ENCODE results near the gene PTGES. TPM values are rescaled to one million over a fixed set of nuclear protein-coding genes. Genes with fewer than 3 reads are reported as not detected.

The PTGES gene
- total RNA-seq, 4 donors from 2014 or later: 14.7 to 33.0 (median 25.7) TPM

DNA sequence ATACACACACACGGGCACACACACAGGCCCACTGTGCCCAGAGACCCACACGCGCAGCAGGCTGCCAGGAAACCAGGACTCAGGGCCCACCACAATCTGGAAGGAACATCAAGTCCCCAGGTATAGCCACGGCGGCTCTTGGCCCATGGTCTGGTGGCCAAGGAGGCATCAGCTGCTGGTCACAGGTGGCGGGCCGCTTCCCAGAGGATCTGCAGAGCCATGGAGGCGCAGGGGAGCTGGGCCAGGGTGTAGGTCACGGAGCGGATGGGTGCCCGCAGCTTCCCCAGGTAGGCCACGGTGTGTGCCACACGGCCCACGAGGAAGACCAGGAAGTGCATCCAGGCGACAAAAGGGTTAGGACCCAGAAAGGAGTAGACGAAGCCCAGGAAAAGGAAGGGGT is 13.4 kb downstream of the PTGES start:
- no peak for DNase-seq (ENCODE audit: low spot score in 2 of 2)
- Histone ChIP-seq H3K27ac (no peak overlapping the region), H3K4me3 (no peak overlapping the region), H3K9me3 (no peaks in the 10 kb centered on the region), H3K36me3 (peaks cover 0 to 7% (median 0%) of the 10 kb centered on the region in 3 donors), H3K27me3 (peaks cover 0 to 5% of the 10 kb centered on the region in 2 donors), H3K4me1 (peaks cover 0 to 7% (median 2%) of the 10 kb centered on the region in 4 donors)
- WGBS, 2 donors: 91 to 92% methylated on average over 14 to 16 of the region's 16 CpGs
- TF ChIP-seq, protein P1, sequence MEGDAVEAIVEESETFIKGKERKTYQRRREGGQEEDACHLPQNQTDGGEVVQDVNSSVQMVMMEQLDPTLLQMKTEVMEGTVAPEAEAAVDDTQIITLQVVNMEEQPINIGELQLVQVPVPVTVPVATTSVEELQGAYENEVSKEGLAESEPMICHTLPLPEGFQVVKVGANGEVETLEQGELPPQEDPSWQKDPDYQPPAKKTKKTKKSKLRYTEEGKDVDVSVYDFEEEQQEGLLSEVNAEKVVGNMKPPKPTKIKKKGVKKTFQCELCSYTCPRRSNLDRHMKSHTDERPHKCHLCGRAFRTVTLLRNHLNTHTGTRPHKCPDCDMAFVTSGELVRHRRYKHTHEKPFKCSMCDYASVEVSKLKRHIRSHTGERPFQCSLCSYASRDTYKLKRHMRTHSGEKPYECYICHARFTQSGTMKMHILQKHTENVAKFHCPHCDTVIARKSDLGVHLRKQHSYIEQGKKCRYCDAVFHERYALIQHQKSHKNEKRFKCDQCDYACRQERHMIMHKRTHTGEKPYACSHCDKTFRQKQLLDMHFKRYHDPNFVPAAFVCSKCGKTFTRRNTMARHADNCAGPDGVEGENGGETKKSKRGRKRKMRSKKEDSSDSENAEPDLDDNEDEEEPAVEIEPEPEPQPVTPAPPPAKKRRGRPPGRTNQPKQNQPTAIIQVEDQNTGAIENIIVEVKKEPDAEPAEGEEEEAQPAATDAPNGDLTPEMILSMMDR (IDR thresholded peaks at IDR 0.05): no peak
- no peak for TF ChIP-seq EP300 (IDR thresholded peaks at IDR 0.05)
- TF ChIP-seq POLR2A (IDR thresholded peaks at IDR 0.05): no peak

DNA sequence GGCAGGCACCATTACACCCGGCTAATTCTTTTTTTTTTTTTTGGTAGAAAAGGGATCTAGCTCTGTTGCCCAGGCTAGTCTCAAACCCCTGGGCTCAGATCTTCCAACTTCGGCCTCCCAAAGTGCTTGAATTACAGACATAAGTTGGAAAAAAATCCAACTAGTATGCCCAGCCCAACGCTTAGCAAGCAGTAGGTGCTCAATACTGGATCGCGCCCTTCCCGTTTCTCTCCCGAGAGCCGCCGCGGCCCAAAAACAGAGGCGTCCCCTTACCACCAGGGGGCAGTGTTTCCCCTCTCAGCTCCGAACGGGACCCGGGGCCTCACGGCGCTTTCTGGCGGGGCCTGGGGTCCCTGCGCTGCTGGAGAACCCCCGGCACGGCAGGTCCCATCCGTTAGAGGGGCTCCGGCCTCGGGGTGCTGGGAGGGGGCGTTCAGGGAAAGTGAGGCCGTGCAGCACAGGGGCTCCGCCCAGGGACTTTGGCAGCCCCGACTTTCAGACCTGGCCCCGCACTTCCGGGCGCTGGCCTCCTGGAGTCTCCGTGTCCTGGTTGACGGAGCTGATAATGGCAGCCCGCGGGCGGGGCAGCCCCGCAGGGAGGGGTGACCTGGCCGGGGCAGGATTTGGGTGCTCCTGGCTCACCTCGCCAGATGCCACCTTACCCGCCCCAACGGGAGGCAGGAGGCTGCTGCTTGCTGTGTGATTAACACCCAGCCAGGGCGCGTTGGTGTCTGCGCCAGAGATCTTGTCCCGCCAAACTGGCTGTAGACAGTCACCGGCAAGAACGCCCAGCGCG is 15.2 kb downstream of the PTGES start:
- WGBS, 2 donors: 6 to 8% methylated on average over 38 to 47 of the region's 48 CpGs
- peak; percentile 80 to 91 for DNase-seq (ENCODE audit: low spot score in 2 of 2)
- H3K4me3 ChIP-seq: peak overlapping the region; percentile 23 to 56 (median 54)
- H3K27me3 ChIP-seq: peaks cover 0 to 5% of the 10 kb centered on the region in 2 donors
- peaks cover 0 to 7% (median 0%) of the 10 kb centered on the region in 3 donors for H3K36me3 ChIP-seq
- TF ChIP-seq EP300 (IDR thresholded peaks at IDR 0.05) (peak; percentile 37 to 65), POLR2A (IDR thresholded peaks at IDR 0.05) (no peak)
- TF ChIP-seq, protein P1 (IDR thresholded peaks at IDR 0.05): peak; percentile 93 to 99 (median 98)
- peaks cover 0 to 7% (median 2%) of the 10 kb centered on the region in 4 donors for H3K4me1 ChIP-seq
- no peaks in the 10 kb centered on the region for H3K9me3 ChIP-seq
- peak overlapping the region in 3 of 4 donors; percentile 21 to 74 (median 60) for H3K27ac ChIP-seq

DNA sequence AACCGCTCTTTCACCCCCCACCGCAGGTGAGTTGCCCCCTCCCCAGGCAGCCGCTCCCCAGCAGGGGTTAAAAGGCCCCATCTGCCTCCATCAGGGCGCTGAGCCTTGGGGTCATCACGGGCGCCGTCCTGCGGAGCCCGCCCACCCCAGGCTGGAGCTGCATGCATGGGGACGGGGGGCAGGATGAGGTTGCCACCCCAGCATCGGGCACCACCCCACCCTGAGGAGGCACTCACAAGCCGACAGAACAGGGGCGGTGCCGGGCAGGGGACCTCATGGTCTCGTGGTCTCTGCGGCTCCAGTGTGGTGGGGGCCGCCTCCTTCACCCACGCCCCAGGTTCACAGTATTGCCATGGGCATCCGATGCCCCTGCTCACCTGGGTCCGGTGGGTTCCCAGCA is 16.5 kb downstream of the PTGES start:
- Histone ChIP-seq H3K4me3 (no peak overlapping the region), H3K36me3 (peaks cover 0 to 7% (median 0%) of the 10 kb centered on the region in 3 donors), H3K27ac (no peak overlapping the region), H3K27me3 (peaks cover 0 to 12% of the 10 kb centered on the region in 2 donors), H3K4me1 (peaks cover 0 to 7% (median 2%) of the 10 kb centered on the region in 4 donors), H3K9me3 (no peaks in the 10 kb centered on the region)
- TF ChIP-seq EP300 (IDR thresholded peaks at IDR 0.05) (no peak), POLR2A (IDR thresholded peaks at IDR 0.05) (no peak)
- TF ChIP-seq, protein P1 (IDR thresholded peaks at IDR 0.05): no peak
- DNase-seq (ENCODE audit: low spot score in 2 of 2): no peak
- WGBS, 2 donors: 48 to 53% methylated on average over 20 of the region's 20 CpGs

DNA sequence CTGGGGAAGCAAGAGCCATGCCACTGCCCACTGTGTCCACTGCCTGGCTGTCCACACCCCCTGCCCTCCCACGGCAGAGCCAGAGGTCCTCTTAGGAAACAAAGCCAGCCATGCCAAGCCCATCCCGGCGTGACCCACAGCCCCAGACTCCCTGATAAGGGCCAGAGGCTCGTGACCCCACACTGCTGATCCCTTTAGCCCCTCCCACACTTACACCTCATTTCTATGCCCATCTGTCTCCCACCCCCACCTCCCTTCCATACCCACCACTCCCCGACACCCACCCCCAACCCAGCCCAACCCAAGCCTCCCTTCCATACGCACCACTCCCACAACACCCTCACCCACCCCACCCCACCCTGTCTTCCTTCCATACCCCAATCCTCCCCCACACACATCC is 17.3 kb downstream of the PTGES start:
- WGBS, 2 donors: 54 to 70% methylated on average over 6 of the region's 6 CpGs
- Histone ChIP-seq H3K4me1 (peaks cover 0 to 7% (median 2%) of the 10 kb centered on the region in 4 donors), H3K36me3 (peaks cover 0 to under 1% (median 0%) of the 10 kb centered on the region in 3 donors), H3K27ac (no peak overlapping the region), H3K4me3 (no peak overlapping the region), H3K9me3 (no peaks in the 10 kb centered on the region), H3K27me3 (peaks cover 0 to 19% of the 10 kb centered on the region in 2 donors)
- no peak for DNase-seq (ENCODE audit: low spot score in 2 of 2)
- no peak for TF ChIP-seq EP300 (IDR thresholded peaks at IDR 0.05)
- TF ChIP-seq, protein P1 (IDR thresholded peaks at IDR 0.05): no peak
- no peak for TF ChIP-seq POLR2A (IDR thresholded peaks at IDR 0.05)

DNA sequence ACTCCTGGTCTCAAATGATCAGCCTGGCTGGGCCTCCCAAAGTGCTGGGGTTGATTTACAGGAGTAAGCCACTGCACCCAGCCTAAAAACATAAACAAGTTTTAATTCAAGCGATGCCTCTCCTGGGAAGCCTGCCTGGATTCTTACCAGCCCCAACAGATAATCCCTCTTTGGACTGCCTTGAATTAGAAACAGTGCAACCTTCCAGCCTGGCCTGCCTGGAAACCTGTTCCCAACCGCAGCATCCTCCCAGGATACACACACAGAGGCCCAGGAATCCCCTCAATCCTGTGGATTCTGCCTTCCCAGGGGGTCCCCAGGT is 19.2 kb downstream of the PTGES start:
- Histone ChIP-seq H3K9me3 (no peaks in the 10 kb centered on the region), H3K36me3 (no peaks in the 10 kb centered on the region), H3K4me1 (peaks cover 0 to 7% (median 2%) of the 10 kb centered on the region in 4 donors), H3K27me3 (peaks cover 0 to 23% of the 10 kb centered on the region in 2 donors), H3K4me3 (no peak overlapping the region), H3K27ac (no peak overlapping the region)
- TF ChIP-seq, protein P1 (IDR thresholded peaks at IDR 0.05): no peak
- TF ChIP-seq POLR2A (IDR thresholded peaks at IDR 0.05): no peak
- TF ChIP-seq EP300 (IDR thresholded peaks at IDR 0.05): no peak
- WGBS, 2 donors: 69 to 88% methylated on average over 2 of the region's 2 CpGs
- DNase-seq (ENCODE audit: low spot score in 2 of 2): no peak

Data from tibial nerve (tissue), 4 donors.